Measurements from ENCODE around the gene SBNO1. TPM values are rescaled to one million over a fixed set of nuclear protein-coding genes. Genes with fewer than 3 reads are reported as not detected.

The SBNO1 gene
- total RNA-seq, 4 donors from 2014 or later, result 18.6 to 26.4 (median 20.6) TPM

GRCh38 chr12:123391546-123392343 is 27.1 kb upstream of the SBNO1 start:
- DNase-seq (ENCODE audit: low spot score) (no peak), ATAC-seq (ENCODE audit: low FRiP score) (no peak)
- TF ChIP-seq CTCF (IDR thresholded peaks at IDR 0.05), result no peak

- no peak for TF ChIP-seq CTCF (IDR thresholded peaks at IDR 0.05)
- no peak for ATAC-seq (ENCODE audit: low FRiP score)
Observed at GRCh38 chr12:123390498-123391426, 26.1 kb upstream of the SBNO1 start.

DNA sequence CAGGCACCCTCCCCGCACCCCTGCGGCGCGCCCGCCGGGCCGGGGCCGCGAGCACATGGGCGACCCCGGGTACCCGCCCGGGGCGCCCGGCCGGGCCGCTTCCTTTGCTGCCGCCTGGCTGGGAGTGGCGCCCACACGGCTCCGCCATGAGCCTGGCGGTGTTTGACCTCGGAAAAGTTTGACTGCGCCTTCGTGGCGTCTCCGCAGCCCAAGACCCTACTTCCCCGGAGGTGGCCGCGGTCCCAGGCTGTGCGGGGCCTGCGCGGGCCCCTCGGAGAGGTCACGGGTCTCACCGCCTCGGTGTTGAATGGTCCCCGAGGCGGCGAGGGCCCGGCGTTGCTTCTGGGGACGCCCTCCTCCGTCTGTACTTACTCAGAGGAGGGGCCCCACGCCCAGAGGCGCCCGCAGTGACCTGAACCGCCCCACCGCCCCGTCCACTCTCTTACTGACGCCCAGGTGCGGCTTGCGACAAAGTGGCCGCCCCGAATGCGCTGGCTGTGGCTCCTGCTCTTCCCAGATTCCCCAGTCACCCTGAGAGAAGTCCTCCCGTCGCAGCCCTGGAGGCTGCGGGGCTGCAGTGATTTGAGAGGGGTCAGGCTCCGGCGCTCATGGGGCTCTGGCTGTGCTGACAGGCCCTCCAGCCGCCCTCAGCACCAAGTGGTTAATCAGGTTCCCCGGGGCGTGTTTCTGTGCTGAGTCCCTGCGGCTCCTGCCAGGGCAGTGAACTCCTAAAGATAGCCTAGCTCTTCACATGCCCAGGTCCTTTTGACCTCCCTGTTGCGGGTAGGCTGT is 25.1 kb upstream of the SBNO1 start:
- no peak for DNase-seq (ENCODE audit: low spot score)
- no peak for TF ChIP-seq CTCF (IDR thresholded peaks at IDR 0.05)

More at GRCh38 chr12:123390498-123391426, 26.1 kb upstream of the SBNO1 start:
- no peak for DNase-seq (ENCODE audit: low spot score)

DNA sequence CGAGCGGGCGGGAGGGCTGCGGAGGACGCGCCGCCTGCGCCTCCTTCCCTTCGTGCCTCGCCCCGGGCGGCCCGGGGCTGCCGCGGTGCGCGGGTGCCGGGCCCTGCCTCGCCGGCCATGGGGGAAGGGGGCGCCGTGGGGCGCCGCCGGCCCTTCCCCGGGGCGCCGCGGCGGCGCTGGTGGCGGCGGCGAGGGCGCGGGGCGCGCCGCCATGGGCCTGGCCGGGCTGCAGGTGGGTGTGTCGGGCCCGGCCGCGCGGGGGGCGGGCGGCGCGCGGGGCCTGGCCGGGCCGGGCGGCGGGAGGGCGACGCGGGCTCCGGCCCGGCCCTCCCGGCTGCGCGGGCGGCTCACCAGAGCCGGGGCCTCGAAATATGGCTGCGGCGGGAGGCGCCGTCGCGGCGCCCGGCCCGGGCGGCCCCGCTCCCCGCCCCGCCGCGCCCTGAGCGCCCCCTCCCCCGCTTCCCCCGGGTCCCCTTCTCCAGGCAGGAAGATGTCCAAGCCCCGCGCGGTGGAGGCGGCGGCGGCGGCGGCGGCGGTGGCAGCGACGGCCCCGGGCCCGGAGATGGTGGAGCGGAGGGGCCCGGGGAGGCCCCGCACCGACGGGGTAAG is 24.4 kb upstream of the SBNO1 start:
- no peak for TF ChIP-seq CTCF (IDR thresholded peaks at IDR 0.05)
- DNase-seq (ENCODE audit: low spot score), result no peak
- ATAC-seq (ENCODE audit: low FRiP score), result peak; percentile 3

More for the DNA sequence above, 25.1 kb upstream of the SBNO1 start:
- peak; percentile 28 for ATAC-seq (ENCODE audit: low FRiP score)

DNA sequence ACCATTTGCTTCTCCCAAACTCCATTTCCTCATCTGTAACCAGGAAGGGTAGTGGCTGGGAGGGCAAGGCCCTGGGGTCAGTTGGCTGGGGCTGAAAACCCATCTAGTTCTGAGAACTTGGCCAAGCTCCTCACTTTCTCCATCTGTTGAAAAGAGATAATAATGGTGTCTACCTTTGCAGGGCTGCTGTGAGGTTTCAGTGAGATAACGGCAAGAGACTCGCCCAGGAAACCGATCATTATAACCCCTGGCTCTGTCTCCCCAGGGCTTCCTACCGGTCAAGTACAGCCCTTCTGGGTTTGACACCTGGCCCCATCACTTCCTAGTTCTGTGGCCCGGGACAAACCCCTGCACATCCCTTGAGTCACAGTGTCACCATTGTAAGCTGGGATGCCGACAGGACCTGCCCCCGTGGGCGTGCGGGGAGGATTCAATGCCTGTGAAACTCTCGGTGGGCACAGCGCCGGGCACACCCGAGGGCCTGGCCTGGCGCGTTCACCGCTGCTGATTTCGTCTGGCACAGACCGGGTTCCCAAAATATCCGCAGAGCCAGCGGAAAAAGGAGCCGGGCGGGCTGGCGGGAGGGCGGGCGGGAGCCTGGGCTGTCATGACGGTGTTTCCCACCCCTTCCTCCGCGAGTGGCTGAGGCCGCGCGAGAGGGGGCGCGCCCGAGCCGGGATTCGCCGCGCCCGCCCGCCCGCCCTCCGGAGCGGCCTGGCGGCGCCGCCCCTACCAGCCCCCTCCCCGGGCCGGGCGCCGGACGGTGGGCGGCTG is 23.7 kb upstream of the SBNO1 start:
- peak; percentile 70 for ATAC-seq (ENCODE audit: low FRiP score)
- peak; percentile 32 for DNase-seq (ENCODE audit: low spot score)
- no peak for TF ChIP-seq CTCF (IDR thresholded peaks at IDR 0.05)

Data from omental fat pad (tissue), 4 donors.